Heart left ventricle (tissue), 13 donors: Measurements from ENCODE around the gene GPR15LG.

ENCODE experiments used
- CTCF ChIP-seq, 12 donors: fragments of 200-600 bp; sonication (generic) in 4 of 12; IDR thresholded peaks; one replicate each; pipeline versions ENCODE4 v1.5.0 to v1.8.0; 2018 to 2022; ENCODE audit warnings: antibody characterized with exemption in 12 of 12, mild to moderate bottlenecking in 5 of 12
- POLR2A ChIP-seq, 2 donors: fragments of 450-650 bp; IDR thresholded peaks; one replicate each; pipeline ENCODE4 v1.6.1; 2017; ENCODE audit warnings: antibody characterized with exemption in 2 of 2, mild to moderate bottlenecking in 2 of 2, moderate library complexity in 2 of 2
- donor health status: ischemic (EF 13 %, LVEDD 7.1; RV severe dilation, severe dysfunction).
- donor health status: DM: no; HTN: yes; CAD: no.
- donor health status: DM: no; HTN: no; CAD: no.
- donor health status: ischemic (EF 25% LVEDD 6.9; RV normal size, moderate dysfunction).
- donor health status: ischemic (EF 25% LVEDD 5.7; RV mildly dilated, moderate dysfunction).
- donor health status: ischemic (EF 35%, LVEDD 5.7; RV mildly dilated, moderate dysfunction).
- donor health status: nonischemic (EF 11% LVEDD 7.7; RV severe dilation, severe dysfunction).
- donor health status: DM: yes; HTN: yes; CAD: no.
- donor health status: PGD.
- donor health status: ischemic (EF 29% LVEDD 5.4; RV normal size, mild dysfunction).
- donor health status: nonischemic (EF 23%, LVEDD 6.1; RV moderate dilation, normal function).

GRCh38 chr10:84226616-84227015 is 53.0 kb downstream of the GPR15LG start:
- TF ChIP-seq CTCF (IDR thresholded peaks at IDR 0.05): no peak
- no peak for TF ChIP-seq POLR2A (IDR thresholded peaks at IDR 0.05)
